Measurements from ENCODE around the gene CHST15.

- no peak for TF ChIP-seq CTCF (IDR thresholded peaks at IDR 0.05; ENCODE audit: low read depth, low read length, poor library complexity, severe bottlenecking)
- no peak for TF ChIP-seq EZH2phosphoT487 (IDR thresholded peaks at IDR 0.05; ENCODE audit: borderline replicate concordance, low read length)
Observed at GRCh38 chr10:124009231-124010015, 84.0 kb downstream of the CHST15 start.
